ENCODE results near the gene ZBTB6. TPM values are rescaled to one million over a fixed set of nuclear protein-coding genes. Genes with fewer than 3 reads are reported as not detected.
A peak's percentile ranks its signal among the peaks of the same experiment; 100 is the strongest.

The ZBTB6 gene
- total RNA-seq, 2 donors from 2014 or later = 6.5 to 10.3 TPM

DNA sequence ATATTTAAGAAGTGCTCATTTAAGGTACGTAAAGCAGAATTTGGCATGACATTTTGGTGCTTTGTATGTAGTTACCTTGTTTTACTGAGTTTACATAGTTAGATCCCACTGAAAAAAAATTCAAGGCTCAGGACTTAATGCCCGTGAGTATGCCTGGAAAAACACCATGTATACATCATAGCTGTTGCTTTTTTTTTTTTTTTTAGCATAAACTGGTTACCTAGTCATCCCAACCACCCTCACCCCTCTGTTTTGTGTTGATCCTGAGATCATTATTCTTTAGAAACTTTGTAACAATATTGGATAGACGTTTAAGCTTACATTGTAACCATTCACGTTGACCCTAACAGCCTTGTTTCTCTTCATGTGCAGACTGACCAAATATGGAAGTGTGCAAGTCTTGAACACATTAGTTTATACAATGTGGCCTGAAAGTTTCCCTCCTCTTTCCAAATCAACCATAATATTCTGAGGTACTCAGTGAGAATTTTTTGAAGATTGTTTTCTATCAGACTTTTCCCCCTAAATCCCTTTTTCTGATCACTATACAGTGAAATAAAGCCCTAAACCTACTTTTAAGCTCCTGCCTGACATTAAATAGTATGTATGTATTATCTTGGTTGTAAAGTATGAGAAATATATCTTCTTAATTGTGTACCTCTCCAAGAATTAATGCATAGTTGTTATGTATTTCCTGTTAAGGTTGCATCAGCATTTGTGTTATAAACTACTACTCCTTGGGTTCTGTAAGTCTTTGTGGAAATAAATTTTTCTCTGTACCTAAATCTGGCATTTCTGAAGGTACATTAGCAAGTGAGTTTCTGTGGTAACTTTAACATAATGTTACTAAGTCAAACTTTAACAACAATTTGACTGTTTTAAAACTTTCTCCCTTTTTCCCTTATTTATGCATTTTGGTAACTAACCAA is 32.1 kb upstream of the ZBTB6 start:
- no peaks in the 10 kb centered on the region for H3K9me3 ChIP-seq
- H3K27ac ChIP-seq = no peak overlapping the region
- DNase-seq (ENCODE audit: low spot score) = no peak
- no peaks in the 10 kb centered on the region for H3K27me3 ChIP-seq (replicated peaks; ENCODE audit: insufficient read depth)
- 54% methylated on average over 4 of the region's 4 CpGs for WGBS
- intact Hi-C loops (cut with DNase I) = loop anchor here (5.0 kb wide), 1 partner anchor 38 kb away; the partner anchor contains the start of gene RC3H2
- peaks cover 15% of the 10 kb centered on the region for H3K4me1 ChIP-seq (replicated peaks)
- no peak overlapping the region for H3K4me3 ChIP-seq
- H3K36me3 ChIP-seq = no peaks in the 10 kb centered on the region
- TF ChIP-seq, protein P1, sequence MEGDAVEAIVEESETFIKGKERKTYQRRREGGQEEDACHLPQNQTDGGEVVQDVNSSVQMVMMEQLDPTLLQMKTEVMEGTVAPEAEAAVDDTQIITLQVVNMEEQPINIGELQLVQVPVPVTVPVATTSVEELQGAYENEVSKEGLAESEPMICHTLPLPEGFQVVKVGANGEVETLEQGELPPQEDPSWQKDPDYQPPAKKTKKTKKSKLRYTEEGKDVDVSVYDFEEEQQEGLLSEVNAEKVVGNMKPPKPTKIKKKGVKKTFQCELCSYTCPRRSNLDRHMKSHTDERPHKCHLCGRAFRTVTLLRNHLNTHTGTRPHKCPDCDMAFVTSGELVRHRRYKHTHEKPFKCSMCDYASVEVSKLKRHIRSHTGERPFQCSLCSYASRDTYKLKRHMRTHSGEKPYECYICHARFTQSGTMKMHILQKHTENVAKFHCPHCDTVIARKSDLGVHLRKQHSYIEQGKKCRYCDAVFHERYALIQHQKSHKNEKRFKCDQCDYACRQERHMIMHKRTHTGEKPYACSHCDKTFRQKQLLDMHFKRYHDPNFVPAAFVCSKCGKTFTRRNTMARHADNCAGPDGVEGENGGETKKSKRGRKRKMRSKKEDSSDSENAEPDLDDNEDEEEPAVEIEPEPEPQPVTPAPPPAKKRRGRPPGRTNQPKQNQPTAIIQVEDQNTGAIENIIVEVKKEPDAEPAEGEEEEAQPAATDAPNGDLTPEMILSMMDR (IDR thresholded peaks at IDR 0.05) = no peak
- no peak for TF ChIP-seq POLR2AphosphoS5 (IDR thresholded peaks at IDR 0.05)
- no peak for TF ChIP-seq POLR2A (IDR thresholded peaks at IDR 0.05)

DNA sequence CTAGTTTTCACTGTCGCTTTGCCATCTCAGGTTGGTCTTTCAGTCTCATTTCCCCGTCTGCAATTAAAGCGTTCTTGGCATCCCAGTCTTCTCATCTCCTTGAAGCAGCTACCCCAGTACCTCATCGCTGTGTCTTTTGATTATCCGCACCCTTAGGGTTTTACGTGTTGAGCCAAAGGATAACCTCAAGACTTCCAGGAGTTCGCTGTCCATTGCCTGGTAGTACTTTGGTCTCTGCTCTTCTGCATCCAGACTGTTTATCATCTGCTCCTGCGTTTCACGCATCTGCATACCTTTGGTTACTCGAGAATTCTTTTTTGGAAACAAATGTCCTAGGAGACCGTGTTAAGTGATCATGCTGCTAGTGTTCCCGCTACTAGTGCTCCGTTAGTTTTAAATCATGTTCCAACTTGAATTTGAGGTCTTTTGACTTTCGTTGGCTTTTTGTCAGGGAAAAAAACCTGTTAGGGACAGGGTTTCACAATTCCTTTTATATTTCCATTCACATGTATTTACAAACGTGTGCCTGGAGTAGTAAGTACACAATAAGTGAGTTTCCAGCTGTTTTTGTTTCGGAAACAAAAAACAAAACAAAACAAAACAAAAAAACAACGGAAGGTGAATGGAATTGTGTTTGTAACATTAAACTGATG is 28.6 kb upstream of the ZBTB6 start:
- Histone ChIP-seq H3K4me3 (peak overlapping the region; percentile 83 to 91), H3K27ac (peak overlapping the region; percentile 98 to 99), H3K36me3 (no peaks in the 10 kb centered on the region), H3K9me3 (no peaks in the 10 kb centered on the region), H3K27me3 (replicated peaks; ENCODE audit: insufficient read depth) (no peaks in the 10 kb centered on the region), H3K4me1 (replicated peaks) (peaks cover 10% of the 10 kb centered on the region)
- DNase-seq (ENCODE audit: low spot score) = peak; percentile 37
- intact Hi-C loops (cut with DNase I) = loop anchor here (5.0 kb wide), 1 partner anchor 34 kb away; the partner anchor contains the start of gene RC3H2
- 4% methylated on average over 17 of the region's 17 CpGs for WGBS
- TF ChIP-seq, protein P1 (IDR thresholded peaks at IDR 0.05) = no peak
- peak; percentile 52 for TF ChIP-seq POLR2AphosphoS5 (IDR thresholded peaks at IDR 0.05)

DNA sequence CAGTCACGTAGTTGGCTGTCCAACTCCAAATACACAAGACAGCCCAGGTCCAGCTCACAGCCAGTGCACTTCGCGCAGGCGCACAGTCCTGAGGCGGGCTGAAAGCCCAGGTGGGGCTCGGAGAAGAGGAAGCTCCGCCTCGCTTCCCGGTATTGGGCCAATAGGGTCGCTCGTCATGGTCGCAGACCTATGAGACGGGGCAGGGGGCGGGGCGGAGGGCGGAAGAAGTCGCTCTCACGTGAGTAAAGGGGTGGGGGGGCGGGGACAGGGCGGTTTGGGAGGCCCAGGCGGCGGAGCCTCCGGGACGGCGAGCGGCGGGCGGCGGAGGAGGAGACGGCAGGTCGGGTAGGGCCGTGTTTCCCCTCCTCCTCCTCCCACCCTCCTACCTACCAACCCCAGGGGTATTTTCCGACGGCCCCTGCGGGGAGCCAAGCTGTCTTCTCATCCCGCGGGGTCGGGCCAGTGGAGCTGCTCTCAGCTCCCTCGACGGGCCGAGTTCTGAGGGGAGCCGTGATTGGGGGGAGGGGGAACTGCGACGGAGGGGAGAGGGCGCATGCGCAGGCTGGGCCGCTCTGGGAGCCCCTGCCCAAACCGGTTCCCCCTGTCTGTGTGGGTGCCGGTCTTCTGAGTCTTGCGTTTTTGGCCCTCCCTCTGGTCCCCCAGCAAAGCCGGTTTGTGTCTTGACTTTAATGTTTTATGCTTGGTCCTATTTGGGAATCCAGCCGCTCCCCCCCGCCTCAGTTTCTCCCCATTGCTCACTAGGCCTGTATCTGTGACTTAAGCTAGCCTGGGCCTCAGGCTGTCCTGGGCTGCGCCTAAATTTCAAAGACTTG is 27.8 kb upstream of the ZBTB6 start, which contains the start of gene RABGAP1:
Gene RABGAP1 (plus strand): TSS at position 272 of the 833 bp plus-strand sequence. CDS start 16,040 bp downstream, outside the sequence.
- peak; percentile 99 for DNase-seq (ENCODE audit: low spot score)
- WGBS = under 1% methylated on average over 47 of the region's 54 CpGs
- Histone ChIP-seq H3K4me1 (replicated peaks) (peaks cover 6% of the 10 kb centered on the region), H3K36me3 (no peaks in the 10 kb centered on the region), H3K27me3 (replicated peaks; ENCODE audit: insufficient read depth) (no peaks in the 10 kb centered on the region), H3K27ac (peak within 1 kb of the TSS; percentile 98 to 99), H3K9me3 (no peaks in the 10 kb centered on the region), H3K4me3 (peak within 1 kb of the TSS; percentile 83 to 91)
- intact Hi-C loops (cut with DNase I) = loop anchor here (5.0 kb wide), 1 partner anchor 34 kb away; the partner anchor contains the start of gene RC3H2
- peak; percentile 82 for TF ChIP-seq POLR2A (IDR thresholded peaks at IDR 0.05)
- TF ChIP-seq, protein P1 (IDR thresholded peaks at IDR 0.05) = peak in 1 of 4 experiments; percentile 2
- TF ChIP-seq POLR2AphosphoS5 (IDR thresholded peaks at IDR 0.05) = peak; percentile 78

DNA sequence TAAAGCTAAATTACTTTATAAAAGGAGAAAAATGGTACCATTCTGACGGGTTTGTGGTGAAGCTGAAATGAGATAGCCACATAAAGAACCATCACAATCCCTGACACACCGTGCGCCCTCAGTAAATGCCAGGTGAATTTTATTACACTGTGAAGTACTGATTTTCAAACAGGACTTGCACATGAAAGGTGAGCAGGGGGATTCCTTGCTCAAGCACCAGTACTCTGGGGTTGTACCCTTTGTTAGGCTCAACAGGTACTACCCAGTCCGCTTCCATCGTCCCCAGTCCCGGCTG is 27.3 kb upstream of the ZBTB6 start:
- Histone ChIP-seq H3K27ac (peak overlapping the region; percentile 98 to 99), H3K36me3 (no peaks in the 10 kb centered on the region), H3K9me3 (no peaks in the 10 kb centered on the region), H3K27me3 (replicated peaks; ENCODE audit: insufficient read depth) (no peaks in the 10 kb centered on the region), H3K4me3 (peak overlapping the region; percentile 83 to 91), H3K4me1 (replicated peaks) (peaks cover 5% of the 10 kb centered on the region)
- intact Hi-C loops (cut with DNase I) = loop anchor here (5.0 kb wide), 1 partner anchor 33 kb away; the partner anchor contains the start of gene RC3H2
- 16% methylated on average over 6 of the region's 6 CpGs for WGBS
- no peak for TF ChIP-seq POLR2A (IDR thresholded peaks at IDR 0.05)
- TF ChIP-seq, protein P1 (IDR thresholded peaks at IDR 0.05) = no peak
- TF ChIP-seq POLR2AphosphoS5 (IDR thresholded peaks at IDR 0.05) = no peak
- DNase-seq (ENCODE audit: low spot score) = no peak

All from prostate gland (tissue), 2 donors.